GM21717 (cell line): ENCODE data around the gene TSPAN10.

Experiments used
- ATAC-seq: cut with Tn5 transposase; IDR thresholded peaks from one replicate; pipeline ENCODE4 v1.9.1; 2021; ENCODE audit warnings: mild to moderate bottlenecking, moderate library complexity; ENCODE audit not compliant: unreplicated experiment

The TSPAN10 gene

DNA sequence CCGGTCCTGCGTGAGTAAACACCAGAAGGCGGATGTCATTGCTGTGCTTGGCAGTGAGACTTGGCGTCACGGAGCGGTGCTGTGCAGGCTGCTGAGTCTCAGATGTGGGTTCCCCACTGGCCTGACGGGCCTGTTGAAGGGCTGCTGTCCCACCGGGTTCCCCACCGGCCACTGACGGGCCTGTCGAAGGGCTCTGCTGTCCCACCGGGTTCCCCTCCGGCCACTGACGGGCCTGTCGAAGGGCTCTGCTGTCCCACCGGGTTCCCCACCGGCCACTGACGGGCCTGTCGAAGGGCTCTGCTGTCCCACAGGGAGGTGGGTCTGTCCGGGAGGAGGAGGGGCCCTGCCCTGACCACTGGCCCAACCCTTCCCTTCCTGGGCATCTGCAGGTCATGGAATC is 49.6 kb downstream of the TSPAN10 start:
- ATAC-seq, result no peak

DNA sequence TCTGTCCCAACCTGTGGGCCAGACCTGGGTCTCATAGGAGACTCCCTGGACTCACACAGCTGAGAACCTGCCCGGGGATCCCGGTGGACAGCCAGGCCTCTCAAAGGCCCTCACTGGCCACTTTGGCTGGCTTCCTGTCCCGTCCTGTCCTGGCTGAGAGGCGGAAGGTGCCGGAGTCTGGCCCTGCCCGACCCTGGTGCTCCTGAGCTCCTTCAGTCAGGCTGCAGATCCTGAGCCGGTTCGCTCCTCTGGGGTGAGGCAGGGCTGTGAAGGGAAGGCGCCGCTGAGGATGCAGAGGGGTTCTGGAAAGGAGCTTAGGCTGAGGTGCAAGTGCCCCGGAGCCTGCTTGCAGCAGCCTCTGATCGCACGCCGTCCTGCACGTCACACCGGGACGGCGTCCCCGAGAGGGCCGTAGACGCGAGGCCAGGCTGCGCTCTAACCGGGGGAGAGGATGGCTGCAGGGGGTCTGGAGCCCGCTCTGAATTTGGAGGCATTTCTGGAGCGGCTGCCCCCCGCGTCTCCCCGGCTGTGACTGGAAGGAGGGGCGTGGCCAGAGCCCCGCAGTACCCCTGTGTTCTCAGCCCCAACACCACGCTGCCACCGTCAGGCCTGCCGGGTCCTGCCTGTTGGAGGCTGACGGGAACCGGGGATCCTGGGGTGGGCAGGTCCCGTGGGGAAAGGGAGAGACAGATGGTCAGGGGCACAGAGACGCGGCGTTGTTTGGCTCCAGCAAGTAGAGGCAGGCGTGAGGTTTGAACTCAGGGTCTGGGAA is 51.0 kb downstream of the TSPAN10 start:
- ATAC-seq, result no peak

DNA sequence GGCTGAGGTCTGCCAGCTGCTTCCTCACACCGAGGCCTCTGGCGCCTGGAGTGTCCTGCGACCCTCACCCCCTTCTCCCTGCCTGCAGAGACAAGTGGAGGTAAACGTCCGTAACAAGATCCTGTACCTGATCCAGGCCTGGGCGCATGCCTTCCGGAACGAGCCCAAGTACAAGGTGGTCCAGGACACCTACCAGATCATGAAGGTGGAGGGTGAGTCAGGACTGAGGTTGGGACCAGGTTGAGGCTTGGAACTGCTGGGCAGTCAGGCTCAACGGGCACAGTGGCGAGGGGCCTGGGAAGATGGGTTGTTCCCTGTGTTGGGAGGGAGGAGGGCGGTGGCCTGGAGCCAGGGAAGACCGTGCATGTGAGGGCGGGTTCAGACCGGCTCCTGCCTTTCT is 51.6 kb downstream of the TSPAN10 start:
- no peak for ATAC-seq

DNA sequence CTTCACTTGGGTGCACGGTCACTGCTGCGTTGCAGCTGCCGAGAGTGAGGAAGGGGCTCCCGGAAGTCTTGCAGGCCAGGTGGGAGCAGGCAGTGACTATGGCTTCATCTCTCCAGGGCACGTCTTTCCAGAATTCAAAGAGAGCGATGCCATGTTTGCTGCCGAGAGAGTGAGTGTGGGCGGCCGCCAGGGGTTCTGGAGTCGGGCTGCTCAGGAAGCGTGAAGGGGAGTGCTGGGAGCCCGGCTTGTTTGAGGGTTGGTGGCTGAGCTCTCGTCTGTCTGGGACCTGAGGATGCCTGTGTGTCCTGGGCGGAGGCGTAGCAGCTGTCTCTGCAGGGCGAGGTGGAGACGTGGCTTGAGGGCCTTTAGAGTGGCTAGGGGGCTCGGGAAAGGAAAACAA is 53.1 kb downstream of the TSPAN10 start:
- no peak for ATAC-seq

DNA sequence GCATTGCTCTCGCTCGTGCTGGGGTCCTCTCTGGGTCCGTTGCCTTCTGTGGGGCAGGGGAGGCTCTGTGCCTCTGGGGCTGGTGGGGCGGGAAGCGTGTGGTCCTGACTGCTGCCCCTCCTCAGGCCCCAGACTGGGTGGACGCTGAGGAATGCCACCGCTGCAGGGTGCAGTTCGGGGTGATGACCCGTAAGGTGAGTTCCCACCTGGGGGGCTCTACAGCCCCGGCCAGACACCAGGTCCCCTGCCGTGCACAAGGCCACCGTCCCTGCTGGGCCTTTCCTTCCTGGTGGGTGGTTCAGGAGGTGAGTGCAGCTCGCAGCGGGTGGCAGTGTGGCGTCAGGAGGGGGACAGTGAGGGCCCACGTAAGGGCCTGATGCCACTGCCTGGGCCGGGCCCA is 53.6 kb downstream of the TSPAN10 start:
- no peak for ATAC-seq

DNA sequence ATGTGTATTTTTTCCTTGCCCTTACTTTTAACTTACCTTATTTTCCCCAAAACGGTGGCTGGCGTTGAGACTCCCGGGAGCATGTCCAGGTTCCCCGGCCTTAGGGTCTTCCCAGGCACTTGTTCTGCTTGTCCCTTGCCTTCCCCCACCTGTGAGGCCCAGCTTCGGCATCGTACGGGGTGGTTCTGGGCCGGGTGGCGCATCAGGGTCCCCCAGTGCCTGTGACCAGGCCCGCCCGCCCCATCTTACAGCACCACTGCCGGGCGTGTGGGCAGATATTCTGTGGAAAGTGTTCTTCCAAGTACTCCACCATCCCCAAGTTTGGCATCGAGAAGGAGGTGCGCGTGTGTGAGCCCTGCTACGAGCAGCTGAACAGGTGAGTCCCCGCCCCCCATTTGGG is 54.2 kb downstream of the TSPAN10 start:
- ATAC-seq, result no peak

DNA sequence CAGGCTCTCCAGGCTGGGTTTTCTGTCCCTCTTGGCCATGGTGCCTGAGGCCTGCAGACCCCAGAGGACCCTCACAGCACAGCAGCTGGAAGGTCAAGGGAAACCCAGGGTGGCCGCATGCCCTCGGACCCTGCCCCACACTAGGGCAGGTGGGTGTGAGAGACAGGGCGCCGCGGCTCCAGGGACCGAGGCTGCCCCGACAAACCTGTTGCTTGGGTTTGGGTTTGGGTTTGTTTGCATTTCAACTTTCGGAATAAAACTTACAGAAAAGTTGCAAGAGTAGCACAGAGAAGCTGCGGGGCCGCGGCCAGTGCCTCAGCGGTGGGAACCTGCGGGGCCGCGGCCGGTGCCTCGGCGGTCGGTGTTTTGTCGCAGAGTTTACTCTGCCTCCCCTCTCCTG is 54.6 kb downstream of the TSPAN10 start:
- ATAC-seq, result no peak

DNA sequence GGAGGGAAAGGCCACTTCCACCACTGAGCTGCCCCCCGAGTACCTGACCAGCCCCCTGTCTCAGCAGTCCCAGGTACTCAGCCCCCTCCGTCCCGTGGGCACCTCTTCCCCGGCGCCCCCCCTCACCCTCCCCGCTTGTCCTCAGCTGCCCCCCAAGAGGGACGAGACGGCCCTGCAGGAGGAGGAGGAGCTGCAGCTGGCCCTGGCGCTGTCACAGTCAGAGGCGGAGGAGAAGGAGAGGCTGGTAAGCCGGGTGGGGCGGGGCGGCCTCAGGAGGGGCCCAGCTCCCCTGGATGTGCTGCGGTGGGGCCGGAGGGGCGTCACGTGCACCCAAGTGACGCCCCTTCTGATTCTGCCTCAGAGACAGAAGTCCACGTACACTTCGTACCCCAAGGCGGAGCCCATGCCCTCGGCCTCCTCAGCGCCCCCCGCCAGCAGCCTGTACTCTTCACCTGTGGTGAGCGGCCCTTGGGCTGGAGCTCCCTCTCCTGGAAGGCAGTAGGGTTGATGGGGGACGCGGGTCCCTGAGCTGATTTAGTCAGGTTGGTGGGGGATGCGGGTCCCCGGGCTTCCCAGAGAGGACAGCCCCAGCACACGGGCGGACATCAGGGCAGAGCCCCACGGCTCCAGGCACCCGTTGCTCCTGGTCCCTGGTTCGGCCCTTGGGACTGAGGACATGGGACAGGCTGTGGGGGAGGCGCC is 56.7 kb downstream of the TSPAN10 start:
- no peak for ATAC-seq

DNA sequence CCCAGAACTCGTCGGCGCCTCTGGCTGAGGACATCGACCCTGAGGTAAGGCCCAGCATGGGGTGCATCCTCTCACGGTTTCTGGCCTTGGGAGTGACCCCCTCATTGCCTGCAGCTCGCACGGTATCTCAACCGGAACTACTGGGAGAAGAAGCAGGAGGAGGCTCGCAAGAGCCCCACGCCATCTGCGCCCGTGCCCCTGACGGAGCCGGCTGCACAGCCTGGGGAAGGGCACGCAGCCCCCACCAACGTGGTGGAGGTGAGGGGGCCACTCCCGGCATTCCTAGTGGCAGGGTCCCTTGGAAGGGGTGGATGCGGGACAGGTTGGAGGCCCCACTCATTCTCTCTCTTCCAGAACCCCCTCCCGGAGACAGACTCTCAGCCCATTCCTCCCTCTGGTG is 57.8 kb downstream of the TSPAN10 start:
- no peak for ATAC-seq

DNA sequence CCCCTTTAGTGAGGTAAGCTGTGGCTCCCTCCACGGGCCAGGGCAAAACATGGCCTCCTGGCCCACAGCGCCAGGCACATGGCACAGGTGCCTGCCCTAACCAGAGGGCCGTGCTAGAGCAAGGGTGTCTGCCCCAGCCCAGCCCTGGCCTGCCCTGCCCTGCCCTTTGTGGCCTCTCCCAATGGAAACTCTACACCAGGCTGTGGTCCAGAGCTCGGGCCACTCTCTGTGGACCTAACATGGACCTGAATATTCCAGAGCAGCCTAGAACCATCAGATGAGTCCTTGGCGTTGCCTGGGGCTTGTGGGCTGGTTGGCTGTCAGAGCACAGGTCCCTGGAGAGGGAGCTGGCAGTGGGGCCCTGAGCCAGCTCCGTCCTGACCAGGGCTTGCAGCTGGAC is 58.2 kb downstream of the TSPAN10 start:
- no peak for ATAC-seq

DNA sequence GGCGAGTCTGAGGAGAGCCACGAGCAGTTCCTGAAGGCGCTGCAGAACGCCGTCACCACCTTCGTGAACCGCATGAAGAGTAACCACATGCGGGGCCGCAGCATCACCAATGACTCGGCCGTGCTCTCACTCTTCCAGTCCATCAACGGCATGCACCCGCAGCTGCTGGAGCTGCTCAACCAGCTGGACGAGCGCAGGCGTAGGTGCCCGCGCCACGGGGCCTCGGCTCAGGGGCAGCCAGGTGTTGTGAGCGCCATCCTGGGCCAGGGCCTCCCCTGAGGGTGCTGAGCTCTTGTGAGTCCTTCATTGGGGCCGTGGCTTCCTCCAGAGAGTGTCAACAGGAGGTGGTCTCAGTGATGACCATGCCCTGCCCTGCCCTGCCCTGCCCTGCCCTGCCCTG is 58.8 kb downstream of the TSPAN10 start:
- ATAC-seq, result no peak

DNA sequence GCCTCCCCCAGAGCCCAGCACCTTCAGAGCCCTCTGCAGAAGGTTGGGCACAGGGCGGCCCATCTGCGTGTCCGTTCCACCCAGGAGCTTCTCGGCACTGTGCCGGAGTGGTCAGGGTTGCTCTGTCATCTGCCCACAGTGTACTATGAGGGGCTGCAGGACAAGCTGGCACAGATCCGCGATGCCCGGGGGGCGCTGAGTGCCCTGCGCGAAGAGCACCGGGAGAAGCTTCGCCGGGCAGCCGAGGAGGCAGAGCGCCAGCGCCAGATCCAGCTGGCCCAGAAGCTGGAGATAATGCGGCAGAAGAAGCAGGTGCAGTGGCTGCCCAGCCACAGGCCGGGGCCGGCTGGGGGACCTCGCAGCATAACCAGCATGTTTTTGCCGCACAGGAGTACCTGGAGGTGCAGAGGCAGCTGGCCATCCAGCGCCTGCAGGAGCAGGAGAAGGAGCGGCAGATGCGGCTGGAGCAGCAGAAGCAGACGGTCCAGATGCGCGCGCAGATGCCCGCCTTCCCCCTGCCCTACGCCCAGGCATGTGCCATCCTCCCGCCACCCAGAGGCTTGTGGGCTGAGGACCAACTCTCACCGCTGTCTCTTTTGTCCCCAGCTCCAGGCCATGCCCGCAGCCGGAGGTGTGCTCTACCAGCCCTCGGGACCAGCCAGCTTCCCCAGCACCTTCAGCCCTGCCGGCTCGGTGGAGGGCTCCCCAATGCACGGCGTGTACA is 59.4 kb downstream of the TSPAN10 start:
- no peak for ATAC-seq

DNA sequence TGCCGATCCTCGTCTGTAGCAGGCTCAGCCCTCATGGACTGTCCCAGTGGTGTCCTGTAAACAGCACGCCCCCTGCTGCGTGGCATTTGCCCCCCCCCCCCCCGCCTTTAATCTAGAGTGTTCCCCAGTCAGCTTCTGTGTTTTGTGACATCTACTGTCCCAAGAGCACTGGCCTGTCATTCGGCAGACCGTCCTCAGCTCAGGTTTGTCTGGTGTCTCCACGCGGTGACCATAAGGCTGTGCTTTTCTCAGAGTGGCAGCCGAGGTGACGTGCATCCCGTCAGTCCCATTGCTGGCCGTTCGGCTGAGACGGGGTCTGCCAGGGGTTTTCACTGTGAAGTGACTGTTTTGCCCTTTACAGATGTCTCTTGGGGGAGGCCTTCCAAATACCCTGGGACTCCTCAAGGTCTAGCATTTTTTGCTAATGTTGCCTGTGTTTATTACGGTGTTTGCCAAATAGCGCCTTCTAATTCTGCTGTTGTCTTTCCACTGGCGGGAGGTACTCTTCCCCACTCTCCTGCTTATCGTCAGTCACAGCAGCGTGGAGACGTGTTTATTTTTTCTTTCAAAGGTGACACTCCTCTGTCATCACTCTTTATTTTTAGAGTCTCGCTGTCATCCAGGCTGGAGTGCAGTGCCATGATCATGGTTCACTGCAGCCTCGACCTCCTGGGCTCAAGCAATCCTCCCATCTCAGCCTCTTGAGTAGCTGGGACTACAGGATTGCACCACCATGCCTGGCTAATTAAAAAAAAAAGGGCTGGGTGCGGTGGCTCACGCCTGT is 60.5 kb downstream of the TSPAN10 start:
- no peak for ATAC-seq
